MCF 10A (cell line): ENCODE results near the gene MAPT. TPM values are rescaled to one million over a fixed set of nuclear protein-coding genes. Genes with fewer than 3 reads are reported as not detected.

ENCODE experiments used
- BruUV-seq: library from RNA; stranded (reverse); fragments of 400-500 nt; replicated peaks from 2 replicates; lab custom pipeline; 2021; lab: Mats Ljungman, UMichigan
- CTCF ChIA-PET: fragments of 300-600 bp; sonication (Branson Sonifier 250); formaldehyde crosslinking; extraction: SDS; loops from one replicate; lab custom pipeline; 2021; ENCODE audit warnings: antibody characterized with exemption, inconsistent platforms; lab: Yijun Ruan, JAX
- POLR2A ChIA-PET: fragments of 300-600, 350-650 bp; sonication (Branson Sonifier 250); formaldehyde crosslinking; extraction: SDS; loops from one replicate; lab custom pipeline; 2020; ENCODE audit warnings: antibody characterized with exemption, inconsistent platforms; lab: Yijun Ruan, JAX
- DNase-seq: peaks from one replicate; pipeline ENCODE4 v3.0.0-alpha.2; 2018; ENCODE audit not compliant: unreplicated experiment
- H3K27ac Mint-ChIP-seq: one replicate; pipeline ENCODE4 v1.8.0; 2022; ENCODE audit warnings: mild to moderate bottlenecking, low read depth, mixed read lengths; ENCODE audit not compliant: unreplicated experiment
- H3K27me3 Mint-ChIP-seq: one replicate; pipeline ENCODE4 v1.8.0; 2022; ENCODE audit warnings: mixed read lengths; ENCODE audit not compliant: insufficient read depth, unreplicated experiment
- H3K36me3 Mint-ChIP-seq: one replicate; pipeline ENCODE4 v1.8.0; 2022; ENCODE audit warnings: mild to moderate bottlenecking, moderate library complexity, mixed read lengths; ENCODE audit not compliant: insufficient read depth, unreplicated experiment
- H3K4me1 Mint-ChIP-seq: one replicate; pipeline ENCODE4 v1.8.0; 2022; ENCODE audit warnings: mixed read lengths; ENCODE audit not compliant: insufficient read depth, unreplicated experiment
- H3K4me3 Mint-ChIP-seq: one replicate; pipeline ENCODE4 v1.8.0; 2022; ENCODE audit warnings: mild to moderate bottlenecking, moderate library complexity, mixed read lengths; ENCODE audit not compliant: unreplicated experiment
- H3K9me3 Mint-ChIP-seq: one replicate; pipeline ENCODE4 v1.8.0; 2022; ENCODE audit warnings: mixed read lengths; ENCODE audit not compliant: unreplicated experiment
- CTCF ChIP-seq: fragments of 200-600 bp; IDR thresholded peaks from one replicate; pipeline ENCODE4 v1.8.0; 2022; ENCODE audit warnings: antibody characterized with exemption, mild to moderate bottlenecking; ENCODE audit not compliant: unreplicated experiment
- intact Hi-C: fragments of 100-400 bp; cut with micrococcal nuclease; formaldehyde crosslinking; loops from 2 replicates; pipeline ENCODE4 v1.14.1; 2022
- total RNA-seq: library from RNA; stranded (reverse); gene quantifications from 2 replicates; pipeline ENCODE4 v1.2.3, GENCODE V29; 2022

Gene MAPT
- total RNA-seq, 1 experiment from 2014 or later: 0.42 TPM

- no peak for TF ChIP-seq CTCF
- Mint-ChIP-seq H3K9me3 (no peaks in the 10 kb centered on the region), H3K36me3 (no peaks in the 10 kb centered on the region), H3K4me1 (no peaks in the 10 kb centered on the region), H3K27ac (no peak overlapping the region), H3K4me3 (no peak overlapping the region), H3K27me3 (peaks cover 68% of the 10 kb centered on the region)
- ChIA-PET POLR2A (no interaction called here), CTCF (no interaction called here)
- no TSS peak for BruUV-seq
- DNase-seq: no peak
- intact Hi-C loops: no loop called here
Measured at GRCh38 chr17:45876539-45876938, 17.8 kb upstream of the MAPT start.

DNA sequence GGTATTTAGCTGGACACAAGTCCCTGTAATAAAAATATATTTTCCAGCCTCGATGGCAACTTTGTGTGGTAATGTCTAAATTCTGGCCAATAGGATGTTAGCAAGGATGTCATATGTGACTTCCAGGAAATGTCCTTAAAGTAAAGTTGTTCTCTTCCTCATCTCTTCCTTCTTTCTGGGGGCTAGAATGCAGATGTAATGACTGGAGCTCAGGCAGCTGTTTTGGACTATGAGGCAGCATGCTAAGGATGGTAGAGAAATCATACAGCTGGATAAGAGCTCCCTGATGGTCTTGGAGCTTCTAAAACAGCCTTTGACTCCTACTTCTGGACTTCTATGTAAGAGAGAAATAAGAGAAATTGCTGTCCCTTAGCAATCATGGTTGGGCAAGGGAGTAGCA lies 16.9 kb upstream of the MAPT start:
- ChIA-PET POLR2A (no interaction called here), CTCF (no interaction called here)
- Mint-ChIP-seq H3K9me3 (no peaks in the 10 kb centered on the region), H3K4me3 (no peak overlapping the region), H3K27me3 (peaks cover 68% of the 10 kb centered on the region), H3K27ac (no peak overlapping the region), H3K36me3 (no peaks in the 10 kb centered on the region), H3K4me1 (no peaks in the 10 kb centered on the region)
- TF ChIP-seq CTCF: no peak
- intact Hi-C loops: no loop called here
- BruUV-seq: no TSS peak
- DNase-seq: no peak

- H3K27me3 Mint-ChIP-seq: peaks cover 58% of the 10 kb centered on the region
Measured at GRCh38 chr17:45883063-45883462, 11.3 kb upstream of the MAPT start.

GRCh38 chr17:45886852-45887251 lies 7.5 kb upstream of the MAPT start:
- ChIA-PET CTCF (interaction anchor here (0.7 kb wide), 1 partner anchor 27 kb away, joined by 5 read pairs; no protein-coding TSS in a partner anchor), POLR2A (no interaction called here)
- Mint-ChIP-seq H3K36me3 (no peaks in the 10 kb centered on the region), H3K4me3 (no peak overlapping the region), H3K4me1 (no peaks in the 10 kb centered on the region), H3K27ac (no peak overlapping the region), H3K27me3 (peaks cover 62% of the 10 kb centered on the region), H3K9me3 (no peaks in the 10 kb centered on the region)
- TF ChIP-seq CTCF: no peak
- no TSS peak for BruUV-seq
- intact Hi-C loops: no loop called here
- no peak for DNase-seq

More at GRCh38 chr17:45883063-45883462, 11.3 kb upstream of the MAPT start:
- intact Hi-C loops: no loop called here
- Mint-ChIP-seq H3K4me1 (no peaks in the 10 kb centered on the region), H3K9me3 (no peaks in the 10 kb centered on the region), H3K4me3 (no peak overlapping the region), H3K36me3 (no peaks in the 10 kb centered on the region), H3K27ac (no peak overlapping the region)
- ChIA-PET CTCF (no interaction called here), POLR2A (no interaction called here)
- TF ChIP-seq CTCF: no peak
- no TSS peak for BruUV-seq
- no peak for DNase-seq
